NCI-H82 (cell line): ENCODE measurements around the gene IL34.

Source experiments
- DNase-seq: peaks from one replicate; lab custom pipeline; 2025; lab: John Stamatoyannopoulos, UW

Gene IL34

DNA sequence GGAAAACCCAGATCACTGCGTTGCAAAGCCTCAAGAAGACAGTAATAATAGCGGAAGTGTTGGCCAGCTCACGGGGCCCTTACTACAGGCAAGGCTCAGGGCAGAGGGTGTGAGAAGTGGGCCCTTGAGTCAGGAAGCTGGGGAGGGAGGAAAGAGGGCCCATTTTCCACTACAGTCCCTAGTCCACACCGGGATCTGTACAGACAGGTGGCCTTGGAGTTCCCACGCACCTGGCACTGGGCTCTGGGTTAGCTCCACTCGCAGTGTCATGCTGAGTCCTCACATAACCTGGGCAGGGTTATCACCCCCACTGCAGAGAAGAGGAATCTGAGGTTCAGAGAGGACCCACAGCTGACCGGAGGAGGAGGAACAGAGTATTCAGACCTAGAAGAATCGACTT, 56.3 kb downstream of the IL34 start:
- no peak for DNase-seq

DNA sequence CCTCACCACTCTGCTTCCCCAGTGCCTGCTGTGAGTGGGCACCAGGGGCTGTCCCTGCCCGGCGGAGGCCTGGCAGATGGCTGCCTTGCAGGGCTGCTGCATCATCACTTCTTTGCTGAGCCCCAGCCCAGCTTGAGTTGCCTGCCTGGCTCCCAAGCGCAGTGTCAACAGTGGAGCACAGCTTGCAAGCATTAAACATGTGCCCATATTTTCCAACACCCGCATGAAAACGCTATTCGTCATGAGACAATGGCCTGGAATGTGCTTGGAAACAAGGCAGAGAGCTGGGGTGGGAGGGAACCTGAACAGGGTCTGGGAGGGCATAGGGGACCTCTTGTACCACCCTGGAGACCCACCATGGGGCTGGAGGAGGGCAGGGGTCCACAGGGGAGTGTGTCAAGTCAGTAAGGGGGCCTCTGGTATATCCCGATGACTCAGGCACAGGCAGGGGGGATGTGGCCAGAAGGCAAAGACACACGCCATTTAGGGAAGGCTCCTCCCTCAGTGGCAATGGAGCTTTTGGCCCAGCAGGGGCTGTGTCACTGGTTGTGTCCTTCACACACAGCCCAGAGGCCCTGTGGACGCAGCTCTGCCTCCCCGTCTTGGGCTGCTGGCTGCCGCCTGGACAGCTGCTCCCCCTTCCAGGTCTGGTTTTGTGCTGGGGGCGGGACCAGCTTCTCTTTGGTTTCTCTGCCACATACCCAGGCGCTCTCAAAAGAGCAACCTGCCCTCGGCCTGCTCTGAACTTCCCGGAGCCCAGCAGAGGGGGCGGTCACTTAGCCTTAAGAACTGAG, 56.9 kb downstream of the IL34 start:
- DNase-seq, result peak; percentile 7

DNA sequence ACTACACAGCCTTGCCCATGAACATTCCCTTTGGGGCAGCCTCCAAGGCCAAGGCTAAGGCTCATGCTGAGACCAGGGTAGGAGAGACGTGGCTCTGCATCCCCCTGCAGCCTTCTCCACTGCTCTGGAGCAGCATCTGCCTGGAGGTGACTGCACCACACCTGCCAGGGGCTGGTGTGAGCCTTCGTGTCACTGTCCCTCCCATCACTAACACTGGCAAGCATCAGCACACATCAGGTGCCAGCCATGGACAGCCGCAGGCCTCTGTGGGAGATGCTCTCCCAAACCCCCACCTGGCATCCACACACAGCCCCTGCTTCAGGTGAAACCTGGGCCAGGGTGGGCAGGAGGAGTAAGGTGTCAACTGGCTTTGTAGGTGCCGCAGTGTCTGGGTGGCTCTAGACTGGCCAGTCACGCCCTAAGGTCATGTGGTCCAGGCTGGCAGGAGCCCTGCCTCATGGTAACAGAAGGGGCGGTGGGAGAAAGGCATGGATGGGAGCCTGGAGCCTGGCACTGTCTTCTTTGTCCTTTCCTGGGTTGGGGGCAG, 57.5 kb downstream of the IL34 start:
- DNase-seq, result no peak

DNA sequence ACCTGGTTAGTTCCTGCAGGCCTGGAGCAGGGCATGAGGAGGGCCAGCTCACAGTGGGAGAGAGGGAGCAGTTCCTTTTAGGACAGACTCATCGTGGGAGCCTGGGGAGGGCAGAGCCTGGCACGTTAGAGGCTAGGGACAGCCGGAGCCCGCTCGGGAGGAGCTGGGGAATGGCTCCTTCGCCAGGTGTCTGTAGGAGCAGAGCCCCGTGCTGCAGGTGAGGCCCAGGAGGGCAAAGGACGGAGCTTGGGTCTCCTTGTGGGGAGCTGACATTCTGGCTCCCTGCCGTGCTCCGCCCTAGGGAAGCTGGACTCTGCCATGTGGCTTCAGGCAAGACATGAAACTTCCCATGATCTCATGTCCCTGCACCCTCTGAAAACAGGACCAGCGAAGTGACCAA, 58.2 kb downstream of the IL34 start:
- DNase-seq, result no peak

DNA sequence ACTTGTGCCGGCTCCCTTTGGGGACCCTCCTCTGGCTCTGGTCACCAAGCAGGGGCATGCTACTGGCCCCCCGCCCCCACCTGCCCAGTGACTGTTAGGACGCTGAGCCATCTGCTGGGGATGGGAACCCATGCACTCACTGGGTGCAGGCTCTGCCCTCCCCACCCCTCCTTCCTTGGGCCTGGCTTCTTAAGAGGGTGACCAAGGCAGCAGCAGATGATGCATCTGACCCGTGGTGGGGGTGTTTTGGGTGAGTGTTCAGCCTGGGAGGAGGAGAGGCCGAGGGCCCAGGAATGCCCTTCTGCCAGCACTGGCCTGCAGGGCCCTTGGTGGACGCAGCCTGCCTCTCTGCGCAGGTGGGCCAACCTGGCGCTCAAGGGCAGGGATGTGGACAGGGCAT, 58.7 kb downstream of the IL34 start:
- DNase-seq, result no peak

DNA sequence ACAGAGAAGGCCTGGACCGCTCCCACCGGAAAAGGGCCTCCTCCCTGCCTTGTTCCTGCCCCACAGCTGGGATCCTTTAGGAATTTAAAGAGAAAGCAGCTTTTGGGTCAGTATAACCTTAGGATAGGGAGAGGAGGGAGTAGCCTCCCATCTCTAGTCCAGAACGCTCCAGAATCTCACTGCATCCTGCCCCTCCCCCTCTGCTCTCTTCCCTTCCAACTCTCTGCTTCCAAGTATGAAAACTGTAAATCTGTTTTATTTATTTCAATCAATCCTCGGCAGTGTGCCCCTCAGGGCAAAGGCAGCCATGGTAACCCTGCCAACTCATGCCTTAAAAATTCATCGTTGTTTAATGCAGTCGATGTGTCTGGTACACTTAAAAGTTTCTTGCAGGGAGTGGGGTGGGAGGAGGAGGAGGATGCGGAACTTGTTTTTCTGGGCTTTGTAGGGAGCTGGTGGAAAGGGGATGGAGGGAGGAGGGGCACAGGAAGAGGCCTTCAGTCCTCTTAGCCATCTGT, 60.6 kb downstream of the IL34 start:
- no peak for DNase-seq

DNA sequence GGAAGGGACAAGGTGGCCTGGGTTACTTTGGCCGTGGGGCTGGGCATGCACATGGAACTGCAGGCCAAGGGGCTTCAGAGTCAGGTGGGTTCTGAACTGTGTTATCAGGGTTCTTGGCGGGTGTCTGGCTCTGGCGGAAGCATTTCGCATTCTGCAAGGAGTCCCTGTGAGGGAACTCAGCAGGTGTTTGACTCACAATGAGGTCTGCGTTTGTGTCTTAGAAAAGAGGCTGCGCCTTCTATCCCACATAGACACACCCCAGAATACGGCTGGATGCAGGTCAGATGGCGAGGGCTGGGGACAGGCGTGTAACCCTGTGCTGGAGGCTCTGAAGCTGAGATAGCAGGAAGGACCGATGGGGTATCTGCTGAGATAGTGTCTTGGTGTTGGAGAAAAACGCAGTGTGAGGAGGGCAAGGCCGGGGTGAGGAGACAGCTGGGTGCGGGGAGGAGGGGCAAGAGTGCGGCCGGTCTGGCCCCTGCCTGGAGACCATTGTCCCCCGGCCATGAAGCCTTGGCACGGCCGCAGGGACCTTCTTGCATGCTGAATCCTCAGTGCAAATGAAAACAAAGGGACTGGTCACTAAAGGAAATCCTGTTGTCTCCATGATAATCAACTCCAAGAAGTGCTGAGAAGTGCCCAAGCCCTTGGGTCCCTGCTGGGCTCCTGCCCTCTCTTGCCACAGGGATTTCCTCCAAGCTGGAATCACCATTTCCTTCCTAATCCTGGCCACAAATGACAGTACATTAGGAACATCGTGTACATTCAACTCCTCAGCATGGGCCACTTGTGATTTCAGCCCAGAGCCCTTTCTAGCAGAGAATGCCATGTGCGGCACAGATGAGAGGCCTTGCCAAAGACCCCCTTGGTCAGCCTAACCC, 62.2 kb downstream of the IL34 start:
- DNase-seq, result no peak

DNA sequence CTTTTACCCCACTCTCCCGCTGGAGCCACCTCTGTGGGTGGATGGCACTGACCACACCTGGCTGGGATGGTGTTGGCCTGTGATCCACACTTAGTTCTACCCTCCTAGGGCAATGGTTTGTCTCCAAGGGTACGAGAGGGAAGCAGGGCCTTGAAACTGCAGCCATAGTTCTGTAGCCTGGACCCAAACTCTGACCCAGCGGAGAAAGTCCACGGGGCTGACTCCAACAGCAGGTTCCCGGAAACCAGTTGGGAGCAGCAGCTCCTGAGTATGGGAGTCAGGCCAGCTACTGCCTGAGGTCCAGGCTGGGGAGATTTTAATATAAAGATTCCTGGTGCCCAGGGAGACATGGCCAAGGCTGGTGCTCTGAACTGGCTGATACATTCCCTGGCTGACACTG, 63.1 kb downstream of the IL34 start:
- no peak for DNase-seq

DNA sequence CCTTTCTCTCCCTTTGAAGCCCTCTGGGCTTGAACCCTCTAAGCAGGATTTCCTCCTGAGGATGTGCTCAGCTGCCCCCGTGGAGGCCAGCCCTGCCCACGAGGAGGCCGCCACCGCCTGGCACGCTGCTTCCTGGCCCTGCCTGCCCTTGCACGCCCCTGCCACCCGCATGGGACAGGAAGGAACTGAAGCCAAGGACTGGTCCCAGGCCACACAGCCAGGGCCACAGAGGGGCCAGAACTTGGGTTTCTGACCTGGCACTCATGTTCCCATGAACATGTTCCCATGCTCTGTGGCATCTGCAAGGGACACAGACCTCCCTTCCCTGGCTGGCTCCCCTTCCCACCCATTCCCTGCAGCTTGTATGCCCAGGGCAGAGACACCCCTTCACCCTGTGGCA, 63.6 kb downstream of the IL34 start:
- DNase-seq, result no peak
